ENCODE data around the gene TMEM217.

GRCh38 chr6:37260040-37260439 lies 2.1 kb upstream of the TMEM217 start:
- TF ChIP-seq CTCF (IDR thresholded peaks at IDR 0.05; ENCODE audit: low read depth, low read length), result no peak
- TF ChIP-seq EZH2phosphoT487 (IDR thresholded peaks at IDR 0.05; ENCODE audit: low read depth), result no peak

Measured in OCI-LY3 (cell line).